Mesenchymal stem cell (in vitro differentiated cells and primary cell): Measurements from ENCODE around the gene ELMO1.

Experiments used
- DNase-seq: peaks from one replicate; pipeline ENCODE4 v3.0.0-alpha.2; 2013
- H2AFZ ChIP-seq: one replicate; pipeline ENCODE4 v1.6.1; 2013; ENCODE audit warnings: low read depth, mild to moderate bottlenecking, control low read depth, inconsistent platforms, low read length, moderate library complexity
- H2AK5ac ChIP-seq: 2 replicates; pipeline ENCODE4 v1.6.1; 2013; ENCODE audit warnings: low read length, moderate library complexity, mild to moderate bottlenecking, inconsistent platforms; ENCODE audit not compliant: severe bottlenecking
- H2BK120ac ChIP-seq: one replicate; pipeline ENCODE4 v1.6.1; 2013; ENCODE audit warnings: low read depth, mild to moderate bottlenecking, inconsistent platforms, low read length, moderate library complexity
- H2BK12ac ChIP-seq, 2 experiments: one replicate each; pipeline ENCODE4 v1.6.1; 2013; ENCODE audit warnings: inconsistent platforms in 2 of 2, low read length in 2 of 2, mild to moderate bottlenecking in 2 of 2, moderate library complexity in 2 of 2, control low read depth in 1 of 2
- H2BK15ac ChIP-seq: one replicate; pipeline ENCODE4 v1.6.1; 2013; ENCODE audit warnings: mild to moderate bottlenecking, low read depth, inconsistent platforms; ENCODE audit not compliant: poor library complexity, severe bottlenecking
- H2BK5ac ChIP-seq: 2 replicates; pipeline ENCODE4 v1.6.1; 2013; ENCODE audit warnings: low read depth, mild to moderate bottlenecking, low read length, control low read depth, inconsistent platforms; ENCODE audit not compliant: poor library complexity, severe bottlenecking
- H3K14ac ChIP-seq, 2 experiments: one replicate each; pipeline ENCODE4 v1.6.1; 2013; ENCODE audit warnings: inconsistent platforms in 2 of 2, low read length in 2 of 2, control low read depth in 1 of 2, mild to moderate bottlenecking in 1 of 2, moderate library complexity in 1 of 2
- H3K18ac ChIP-seq, 2 experiments: one replicate each; pipeline ENCODE4 v1.6.1; 2013; ENCODE audit warnings: inconsistent platforms in 2 of 2, low read length in 2 of 2, control low read depth in 1 of 2, low read depth in 1 of 2, mild to moderate bottlenecking in 1 of 2
- H3K23ac ChIP-seq, 2 experiments: one replicate each; pipeline ENCODE4 v1.6.1; 2013; ENCODE audit warnings: inconsistent platforms in 2 of 2, low read length in 2 of 2, mild to moderate bottlenecking in 2 of 2, moderate library complexity in 2 of 2, control low read depth in 1 of 2
- H3K27ac ChIP-seq: 2 replicates; pipeline ENCODE4 v1.5.1; 2013; ENCODE audit warnings: mild to moderate bottlenecking, moderate library complexity, low read length, control low read depth, inconsistent platforms; ENCODE audit not compliant: poor library complexity, severe bottlenecking
- H3K27me3 ChIP-seq, 2 experiments: 2 replicates each; pipeline versions ENCODE4 v1.6.1 to v1.7.0; 2013; ENCODE audit warnings: low read length in 2 of 2, mild to moderate bottlenecking in 2 of 2, moderate library complexity in 2 of 2, control low read depth in 1 of 2, inconsistent platforms in 1 of 2; ENCODE audit not compliant: control insufficient read depth in 1 of 2, insufficient read depth in 1 of 2
- H3K36me3 ChIP-seq, 2 experiments: 2 replicates each; pipeline versions ENCODE4 v1.6.1 to v1.7.0; 2013; ENCODE audit warnings: low read length in 2 of 2, control low read depth in 1 of 2, inconsistent platforms in 1 of 2, low read depth in 1 of 2, mild to moderate bottlenecking in 1 of 2; ENCODE audit not compliant: insufficient read depth in 2 of 2, control insufficient read depth in 1 of 2
- H3K4ac ChIP-seq, 2 experiments: one replicate each; pipeline ENCODE4 v1.6.1; 2013; ENCODE audit warnings: inconsistent platforms in 2 of 2, low read length in 2 of 2, mild to moderate bottlenecking in 2 of 2, moderate library complexity in 2 of 2, control low read depth in 1 of 2, low read depth in 1 of 2
- H3K4me1 ChIP-seq: 2 replicates; pipeline ENCODE4 v1.6.1; 2013; ENCODE audit warnings: low read depth, low read length, control low read depth; ENCODE audit not compliant: control insufficient read depth, insufficient read depth
- H3K4me2 ChIP-seq: 2 replicates; pipeline ENCODE4 v1.6.1; 2013; ENCODE audit warnings: low read length, mild to moderate bottlenecking, inconsistent platforms; ENCODE audit not compliant: poor library complexity, severe bottlenecking
- H3K4me3 ChIP-seq, 2 experiments: 2 replicates each; pipeline versions ENCODE4 v1.5.1 to v1.7.0; 2013; ENCODE audit warnings: low read length in 2 of 2, mild to moderate bottlenecking in 2 of 2, control low read depth in 1 of 2, low read depth in 1 of 2; ENCODE audit not compliant: insufficient read depth in 1 of 2
- H3K79me1 ChIP-seq: replicated peaks from 2 replicates; pipeline ENCODE4 v1.6.1; 2013; ENCODE audit warnings: mild to moderate bottlenecking, control low read depth, low read length, inconsistent platforms; ENCODE audit not compliant: poor library complexity, severe bottlenecking
- H3K9ac ChIP-seq: 2 replicates; pipeline ENCODE4 v1.7.0; 2013; ENCODE audit warnings: mild to moderate bottlenecking, low read length, moderate library complexity
- H3K9me3 ChIP-seq: 2 replicates; pipeline ENCODE4 v1.7.0; 2013; ENCODE audit warnings: mild to moderate bottlenecking, low read length; ENCODE audit not compliant: control insufficient read depth
- H4K8ac ChIP-seq: one replicate; pipeline ENCODE4 v1.6.1; 2013; ENCODE audit warnings: inconsistent platforms, mild to moderate bottlenecking, low read length, moderate library complexity
- H4K91ac ChIP-seq: one replicate; pipeline ENCODE4 v1.6.1; 2013; ENCODE audit warnings: mild to moderate bottlenecking, low read length, inconsistent platforms
- WGBS: methylation state at CpG from one replicate; pipeline ENCODE4 v1.1.7; 2013; ENCODE audit warnings: mixed read lengths; 5-methylcytosine and 5-hydroxymethylcytosine counted together

The ELMO1 gene

DNA sequence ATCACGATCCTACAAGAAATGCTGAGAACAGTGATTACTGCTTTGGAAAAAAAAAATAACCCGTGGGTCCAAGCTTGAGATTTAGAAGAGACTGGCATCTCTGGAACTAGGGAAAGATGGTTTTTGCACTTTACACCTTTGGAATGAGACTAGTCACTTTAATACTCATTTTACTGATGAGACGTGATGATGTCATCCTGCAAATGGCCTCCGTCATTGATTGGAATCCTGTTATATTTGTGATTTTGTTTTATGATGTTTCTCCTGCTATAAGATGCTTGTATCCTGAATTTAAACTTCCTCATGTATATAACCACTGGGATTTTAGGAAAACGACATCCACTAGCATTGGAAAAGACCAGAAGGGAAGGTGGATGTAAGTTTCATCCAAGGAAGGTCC is 363.1 kb downstream of the ELMO1 start:
- Histone ChIP-seq H3K9me3 (no peaks in the 10 kb centered on the region), H3K14ac (no peak overlapping the region), H4K91ac (no peak overlapping the region), H3K4me1 (peaks cover 15% of the 10 kb centered on the region), H3K36me3 (no peaks in the 10 kb centered on the region), H3K18ac (no peak overlapping the region), H3K79me1 (no peaks in the 10 kb centered on the region), H2AFZ (no peak overlapping the region), H3K4me3 (no peak overlapping the region), H2AK5ac (no peak overlapping the region), H2BK12ac (no peak overlapping the region), H3K4me2 (no peak overlapping the region), H3K4ac (no peak overlapping the region), H4K8ac (no peak overlapping the region), H3K27ac (no peak overlapping the region), H2BK120ac (no peak overlapping the region), H3K9ac (no peak overlapping the region), H3K27me3 (no peaks in the 10 kb centered on the region), H2BK5ac (no peak overlapping the region), H2BK15ac (no peak overlapping the region), H3K23ac (no peak overlapping the region)
- DNase-seq, result no peak
- WGBS, result 95% methylated on average over 3 of the region's 5 CpGs

DNA sequence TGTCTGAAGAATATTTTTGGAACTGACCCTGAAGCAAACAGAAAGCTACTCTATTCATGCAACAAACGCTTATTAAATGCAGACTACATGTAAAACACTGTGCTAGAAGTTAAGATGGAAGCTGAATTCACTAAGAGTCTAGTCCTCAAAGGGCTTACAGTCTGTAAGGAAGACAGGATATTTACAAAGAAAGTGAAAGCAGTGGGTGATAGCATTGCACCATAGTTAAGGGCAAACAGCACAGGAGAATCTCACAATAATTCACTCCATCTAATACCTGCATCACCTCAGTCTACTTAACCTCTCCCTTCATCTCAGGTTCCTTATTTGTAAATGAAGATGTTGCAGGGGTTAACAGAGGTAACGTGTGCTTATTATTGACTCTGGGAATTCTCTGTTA is 364.4 kb downstream of the ELMO1 start:
- Histone ChIP-seq H3K23ac (no peak overlapping the region), H3K18ac (no peak overlapping the region), H3K14ac (no peak overlapping the region), H4K91ac (no peak overlapping the region), H3K9ac (peak overlapping the region; percentile 59), H3K4me2 (no peak overlapping the region), H3K4me1 (peaks cover 13% of the 10 kb centered on the region), H3K9me3 (no peaks in the 10 kb centered on the region), H3K27ac (no peak overlapping the region), H2BK12ac (no peak overlapping the region), H3K27me3 (no peaks in the 10 kb centered on the region), H3K36me3 (no peaks in the 10 kb centered on the region), H2AK5ac (no peak overlapping the region), H2BK5ac (no peak overlapping the region), H3K4ac (no peak overlapping the region), H3K79me1 (no peaks in the 10 kb centered on the region), H4K8ac (no peak overlapping the region), H3K4me3 (no peak overlapping the region), H2BK120ac (no peak overlapping the region), H2AFZ (no peak overlapping the region), H2BK15ac (no peak overlapping the region)
- 100% methylated on average over 1 of the region's 2 CpGs for WGBS
- peak; percentile 20 for DNase-seq

DNA sequence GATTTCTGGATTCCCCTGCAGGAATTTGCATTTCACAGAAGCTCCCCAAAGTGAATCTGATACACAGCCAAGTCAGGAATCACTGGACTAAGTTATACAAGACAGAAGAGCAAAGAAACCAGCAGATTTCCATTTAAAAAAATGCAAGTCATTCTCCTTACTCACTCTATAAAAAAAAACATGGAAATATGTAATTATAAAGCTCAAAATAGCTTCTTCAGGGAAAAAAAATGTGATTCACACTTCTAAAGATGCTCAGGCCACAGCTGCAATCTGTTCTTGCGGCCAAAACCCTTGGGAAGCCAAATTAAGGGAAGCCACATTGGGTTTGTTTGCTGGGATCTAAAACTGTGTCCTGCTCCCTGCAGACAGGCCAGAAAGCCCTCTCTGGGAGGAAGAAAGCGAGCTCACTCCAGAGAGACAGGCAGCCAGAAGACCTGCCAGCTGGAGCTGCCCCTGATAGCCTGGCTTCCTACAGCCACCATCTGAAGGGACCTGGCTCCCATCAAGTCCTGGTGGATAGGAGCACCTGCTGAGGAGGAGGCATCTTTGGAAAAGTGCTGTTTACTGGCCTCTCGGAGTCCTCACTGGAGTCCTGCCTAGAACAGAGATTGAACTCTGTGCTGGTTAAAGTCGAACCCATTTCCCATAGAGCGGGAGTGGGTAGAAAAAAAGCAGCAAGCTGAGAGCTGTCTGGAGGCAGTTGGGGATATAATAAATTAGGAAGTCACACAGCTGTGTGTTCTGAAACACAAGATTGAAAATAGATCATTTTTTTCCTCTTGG is 365.2 kb downstream of the ELMO1 start:
- Histone ChIP-seq H3K9ac (peak overlapping the region; percentile 59), H2BK15ac (no peak overlapping the region), H3K36me3 (no peaks in the 10 kb centered on the region), H4K8ac (no peak overlapping the region), H3K9me3 (no peaks in the 10 kb centered on the region), H3K27me3 (no peaks in the 10 kb centered on the region), H3K23ac (no peak overlapping the region), H3K27ac (peak overlapping the region; percentile 71), H3K14ac (peak overlapping the region in 1 of 2 experiments; percentile 22), H3K4ac (no peak overlapping the region), H3K18ac (peak overlapping the region; percentile 45 to 56), H2AFZ (no peak overlapping the region), H3K4me2 (no peak overlapping the region), H2AK5ac (no peak overlapping the region), H3K4me1 (peaks cover 13% of the 10 kb centered on the region), H4K91ac (no peak overlapping the region), H2BK120ac (no peak overlapping the region), H3K4me3 (no peak overlapping the region), H3K79me1 (no peaks in the 10 kb centered on the region), H2BK12ac (peak overlapping the region in 1 of 2 experiments; percentile 71), H2BK5ac (peak overlapping the region; percentile 23)
- 95% methylated on average over 5 of the region's 5 CpGs for WGBS
- peak; percentile 31 for DNase-seq

DNA sequence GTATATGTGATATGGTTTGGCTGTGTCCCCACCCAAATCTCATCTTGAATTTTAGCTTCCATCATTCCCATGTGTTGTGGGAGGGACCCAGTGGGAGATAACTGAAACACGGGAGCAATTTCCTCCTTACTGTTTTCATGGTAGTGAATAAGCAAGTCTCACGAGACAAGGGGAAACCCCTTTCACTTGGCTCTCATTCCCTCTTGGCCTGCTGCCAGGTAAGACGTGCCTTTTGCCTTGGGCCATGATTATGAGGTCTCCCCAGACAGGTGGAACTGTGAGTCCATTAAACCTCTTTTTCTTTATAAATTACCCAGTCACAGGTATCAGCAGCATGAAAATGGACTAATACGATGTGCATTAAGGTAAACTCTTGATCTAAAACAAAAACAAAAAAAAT is 367.2 kb downstream of the ELMO1 start:
- Histone ChIP-seq H2BK15ac (no peak overlapping the region), H3K23ac (no peak overlapping the region), H3K4me1 (peaks cover 13% of the 10 kb centered on the region), H3K9me3 (no peaks in the 10 kb centered on the region), H3K27ac (no peak overlapping the region), H3K14ac (no peak overlapping the region), H3K79me1 (no peaks in the 10 kb centered on the region), H2AK5ac (no peak overlapping the region), H2AFZ (no peak overlapping the region), H3K27me3 (no peaks in the 10 kb centered on the region), H3K9ac (no peak overlapping the region), H2BK120ac (no peak overlapping the region), H3K36me3 (no peaks in the 10 kb centered on the region), H2BK12ac (no peak overlapping the region), H2BK5ac (no peak overlapping the region), H4K91ac (no peak overlapping the region), H4K8ac (no peak overlapping the region), H3K4me3 (no peak overlapping the region), H3K4ac (no peak overlapping the region), H3K18ac (no peak overlapping the region), H3K4me2 (no peak overlapping the region)
- no peak for DNase-seq
- WGBS, result 66% methylated on average over 3 of the region's 4 CpGs
